Measurements from ENCODE around the gene MLIP.

Gene MLIP

GRCh38 chr6:54285595-54285994, 174.4 kb downstream of the MLIP start:
- H4K91ac ChIP-seq (ENCODE audit: low read length), result no peak overlapping the region
- H2BK120ac ChIP-seq (ENCODE audit: low read depth, low read length), result no peak overlapping the region
- no peak overlapping the region for H2BK15ac ChIP-seq (ENCODE audit: low read depth, poor library complexity, severe bottlenecking)
- H2BK5ac ChIP-seq (ENCODE audit: low read depth, low read length, poor library complexity, severe bottlenecking), result no peak overlapping the region
- H3K4ac ChIP-seq (ENCODE audit: low read depth in 1 of 2, low read length in 2 of 2), result no peak overlapping the region
- H3K4me1 ChIP-seq (ENCODE audit: control insufficient read depth, insufficient read depth, low read depth, low read length), result peaks cover 8% of the 10 kb centered on the region
- DNase-seq, result no peak
- no peak overlapping the region for H3K23ac ChIP-seq (ENCODE audit: low read length in 2 of 2)
- H3K9ac ChIP-seq (ENCODE audit: low read length), result no peak overlapping the region
- H3K18ac ChIP-seq (ENCODE audit: low read depth in 1 of 2, low read length in 2 of 2), result no peak overlapping the region
- H3K9me3 ChIP-seq (ENCODE audit: control insufficient read depth, low read length), result no peaks in the 10 kb centered on the region
- no peak overlapping the region for H4K8ac ChIP-seq (ENCODE audit: low read length)
- no peak overlapping the region for H3K14ac ChIP-seq (ENCODE audit: low read length in 2 of 2)
- H3K36me3 ChIP-seq (ENCODE audit: control insufficient read depth in 1 of 2, insufficient read depth in 2 of 2, low read depth in 1 of 2, low read length in 2 of 2), result no peaks in the 10 kb centered on the region
- peak overlapping the region in 1 of 2 experiments; percentile 1 for H3K4me3 ChIP-seq (ENCODE audit: insufficient read depth in 1 of 2, low read depth in 1 of 2, low read length in 2 of 2)
- H2BK12ac ChIP-seq (ENCODE audit: low read length in 2 of 2), result no peak overlapping the region
- no peak overlapping the region for H3K4me2 ChIP-seq (ENCODE audit: low read length, poor library complexity, severe bottlenecking)
- no peaks in the 10 kb centered on the region for H3K79me1 ChIP-seq (replicated peaks; ENCODE audit: low read length, poor library complexity, severe bottlenecking)
- 100% methylated on average over 1 of the region's 3 CpGs for WGBS
- H2AK5ac ChIP-seq (ENCODE audit: low read length, severe bottlenecking), result no peak overlapping the region
- no peaks in the 10 kb centered on the region for H3K27me3 ChIP-seq (ENCODE audit: control insufficient read depth in 1 of 2, insufficient read depth in 1 of 2, low read length in 2 of 2)
- H2AFZ ChIP-seq (ENCODE audit: low read depth, low read length), result no peak overlapping the region
- H3K27ac ChIP-seq (ENCODE audit: low read length, poor library complexity, severe bottlenecking), result peak overlapping the region; percentile 40

DNA sequence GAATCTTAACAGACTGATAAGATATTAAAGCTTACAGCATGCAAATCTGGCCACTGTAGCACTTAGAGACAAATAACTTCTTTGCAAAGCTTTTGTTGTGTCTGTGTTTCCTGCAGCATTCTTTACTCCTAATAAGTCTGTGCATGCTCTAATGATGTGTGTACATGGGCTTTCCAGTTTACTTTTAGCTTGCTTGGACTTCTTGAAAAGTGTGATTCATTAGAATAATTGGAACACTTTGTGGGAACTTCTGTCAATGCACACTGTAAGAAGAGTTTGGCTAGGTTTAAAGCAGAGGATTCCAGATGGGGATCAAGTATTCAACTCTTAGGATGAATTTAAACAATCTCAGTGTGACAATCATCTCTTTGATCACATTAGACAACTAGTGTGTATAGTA, 174.9 kb downstream of the MLIP start:
- Histone ChIP-seq H2BK15ac (ENCODE audit: low read depth, poor library complexity, severe bottlenecking) (no peak overlapping the region), H2AK5ac (ENCODE audit: low read length, severe bottlenecking) (no peak overlapping the region), H4K8ac (ENCODE audit: low read length) (no peak overlapping the region), H3K4me3 (ENCODE audit: insufficient read depth in 1 of 2, low read depth in 1 of 2, low read length in 2 of 2) (peak overlapping the region in 1 of 2 experiments; percentile 1), H3K4me1 (ENCODE audit: control insufficient read depth, insufficient read depth, low read depth, low read length) (peaks cover 8% of the 10 kb centered on the region), H3K27me3 (ENCODE audit: control insufficient read depth in 1 of 2, insufficient read depth in 1 of 2, low read length in 2 of 2) (no peaks in the 10 kb centered on the region), H2BK12ac (ENCODE audit: low read length in 2 of 2) (no peak overlapping the region), H3K18ac (ENCODE audit: low read depth in 1 of 2, low read length in 2 of 2) (no peak overlapping the region), H3K79me1 (replicated peaks; ENCODE audit: low read length, poor library complexity, severe bottlenecking) (no peaks in the 10 kb centered on the region), H2BK120ac (ENCODE audit: low read depth, low read length) (no peak overlapping the region), H3K14ac (ENCODE audit: low read length in 2 of 2) (no peak overlapping the region), H2AFZ (ENCODE audit: low read depth, low read length) (no peak overlapping the region), H2BK5ac (ENCODE audit: low read depth, low read length, poor library complexity, severe bottlenecking) (no peak overlapping the region), H3K23ac (ENCODE audit: low read length in 2 of 2) (no peak overlapping the region), H3K9me3 (ENCODE audit: control insufficient read depth, low read length) (no peaks in the 10 kb centered on the region), H3K4me2 (ENCODE audit: low read length, poor library complexity, severe bottlenecking) (no peak overlapping the region), H3K4ac (ENCODE audit: low read depth in 1 of 2, low read length in 2 of 2) (no peak overlapping the region), H4K91ac (ENCODE audit: low read length) (no peak overlapping the region), H3K9ac (ENCODE audit: low read length) (no peak overlapping the region), H3K36me3 (ENCODE audit: control insufficient read depth in 1 of 2, insufficient read depth in 2 of 2, low read depth in 1 of 2, low read length in 2 of 2) (no peaks in the 10 kb centered on the region), H3K27ac (ENCODE audit: low read length, poor library complexity, severe bottlenecking) (no peak overlapping the region)
- DNase-seq, result peak; percentile 43

DNA sequence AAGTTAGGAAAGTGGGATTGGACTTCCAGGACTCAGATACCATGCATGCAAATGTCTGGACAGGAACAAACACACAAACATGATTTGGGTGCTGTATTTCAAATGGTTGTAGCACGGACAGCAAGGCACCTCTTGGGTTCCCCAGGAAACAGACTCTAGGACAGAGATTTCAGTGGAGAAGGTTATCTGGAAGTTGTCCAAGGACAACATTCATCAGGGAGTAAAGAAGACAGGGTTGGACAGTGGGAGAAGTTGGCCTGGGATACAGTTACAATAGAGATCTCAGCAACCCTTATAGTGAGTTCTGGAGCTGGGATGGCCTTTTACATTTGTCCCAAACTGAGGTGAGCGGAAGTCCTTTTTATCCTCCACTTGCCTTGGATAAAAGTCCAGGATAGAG, 177.2 kb downstream of the MLIP start:
- Histone ChIP-seq H3K36me3 (ENCODE audit: control insufficient read depth in 1 of 2, insufficient read depth in 2 of 2, low read depth in 1 of 2, low read length in 2 of 2) (no peaks in the 10 kb centered on the region), H2BK15ac (ENCODE audit: low read depth, poor library complexity, severe bottlenecking) (no peak overlapping the region), H3K14ac (ENCODE audit: low read length in 2 of 2) (no peak overlapping the region), H2AFZ (ENCODE audit: low read depth, low read length) (no peak overlapping the region), H4K91ac (ENCODE audit: low read length) (no peak overlapping the region), H2BK12ac (ENCODE audit: low read length in 2 of 2) (peak overlapping the region in 1 of 2 experiments; percentile 54), H3K27ac (ENCODE audit: low read length, poor library complexity, severe bottlenecking) (no peak overlapping the region), H2BK5ac (ENCODE audit: low read depth, low read length, poor library complexity, severe bottlenecking) (no peak overlapping the region), H3K4me2 (ENCODE audit: low read length, poor library complexity, severe bottlenecking) (no peak overlapping the region), H4K8ac (ENCODE audit: low read length) (no peak overlapping the region), H3K18ac (ENCODE audit: low read depth in 1 of 2, low read length in 2 of 2) (peak overlapping the region in 1 of 2 experiments; percentile 54), H3K27me3 (ENCODE audit: control insufficient read depth in 1 of 2, insufficient read depth in 1 of 2, low read length in 2 of 2) (no peaks in the 10 kb centered on the region), H2AK5ac (ENCODE audit: low read length, severe bottlenecking) (peak overlapping the region; percentile 93), H3K4ac (ENCODE audit: low read depth in 1 of 2, low read length in 2 of 2) (no peak overlapping the region), H3K9me3 (ENCODE audit: control insufficient read depth, low read length) (no peaks in the 10 kb centered on the region), H3K23ac (ENCODE audit: low read length in 2 of 2) (no peak overlapping the region), H2BK120ac (ENCODE audit: low read depth, low read length) (no peak overlapping the region), H3K9ac (ENCODE audit: low read length) (no peak overlapping the region), H3K4me1 (ENCODE audit: control insufficient read depth, insufficient read depth, low read depth, low read length) (peaks cover 6% of the 10 kb centered on the region), H3K79me1 (replicated peaks; ENCODE audit: low read length, poor library complexity, severe bottlenecking) (no peaks in the 10 kb centered on the region), H3K4me3 (ENCODE audit: insufficient read depth in 1 of 2, low read depth in 1 of 2, low read length in 2 of 2) (no peak overlapping the region)
- DNase-seq, result no peak
- WGBS, result 94% methylated on average over 2 of the region's 2 CpGs

- no peak overlapping the region for H2AFZ ChIP-seq (ENCODE audit: low read depth, low read length)
- no peak overlapping the region for H3K9ac ChIP-seq (ENCODE audit: low read length)
- peak overlapping the region; percentile 76 for H2AK5ac ChIP-seq (ENCODE audit: low read length, severe bottlenecking)
- H3K9me3 ChIP-seq (ENCODE audit: control insufficient read depth, low read length), result no peaks in the 10 kb centered on the region
- H3K14ac ChIP-seq (ENCODE audit: low read length in 2 of 2), result no peak overlapping the region
- H2BK15ac ChIP-seq (ENCODE audit: low read depth, poor library complexity, severe bottlenecking), result no peak overlapping the region
- no peak overlapping the region for H2BK5ac ChIP-seq (ENCODE audit: low read depth, low read length, poor library complexity, severe bottlenecking)
- no peak overlapping the region for H2BK12ac ChIP-seq (ENCODE audit: low read length in 2 of 2)
- no peaks in the 10 kb centered on the region for H3K36me3 ChIP-seq (ENCODE audit: control insufficient read depth in 1 of 2, insufficient read depth in 2 of 2, low read depth in 1 of 2, low read length in 2 of 2)
- H4K8ac ChIP-seq (ENCODE audit: low read length), result no peak overlapping the region
- no peak overlapping the region for H3K4me3 ChIP-seq (ENCODE audit: insufficient read depth in 1 of 2, low read depth in 1 of 2, low read length in 2 of 2)
- H3K4me2 ChIP-seq (ENCODE audit: low read length, poor library complexity, severe bottlenecking), result no peak overlapping the region
- no peaks in the 10 kb centered on the region for H3K79me1 ChIP-seq (replicated peaks; ENCODE audit: low read length, poor library complexity, severe bottlenecking)
- peaks cover 3% of the 10 kb centered on the region for H3K4me1 ChIP-seq (ENCODE audit: control insufficient read depth, insufficient read depth, low read depth, low read length)
- no peaks in the 10 kb centered on the region for H3K27me3 ChIP-seq (ENCODE audit: control insufficient read depth in 1 of 2, insufficient read depth in 1 of 2, low read length in 2 of 2)
- no peak overlapping the region for H3K27ac ChIP-seq (ENCODE audit: low read length, poor library complexity, severe bottlenecking)
- H3K4ac ChIP-seq (ENCODE audit: low read depth in 1 of 2, low read length in 2 of 2), result no peak overlapping the region
- no peak for DNase-seq
- H3K23ac ChIP-seq (ENCODE audit: low read length in 2 of 2), result no peak overlapping the region
- H2BK120ac ChIP-seq (ENCODE audit: low read depth, low read length), result no peak overlapping the region
- no peak overlapping the region for H3K18ac ChIP-seq (ENCODE audit: low read depth in 1 of 2, low read length in 2 of 2)
- WGBS, result 98% methylated on average over 4 of the region's 4 CpGs
- H4K91ac ChIP-seq (ENCODE audit: low read length), result no peak overlapping the region
Observed at GRCh38 chr6:54289426-54289825, 178.2 kb downstream of the MLIP start.
